Uterus (tissue), 2 donors: ENCODE results near the gene PLB1.

ENCODE experiments used
- CTCF ChIP-seq, 4 experiments: fragments of 200-600 bp in 2 of 4; fragments of 450-650 bp in 2 of 4; sonication (generic) in 2 of 4; IDR thresholded peaks; one replicate each; pipeline ENCODE4 v1.5.1; 2016 to 2019; ENCODE audit warnings: antibody characterized with exemption in 4 of 4, mild to moderate bottlenecking in 2 of 4, moderate library complexity in 1 of 4
- POLR2A ChIP-seq, 2 donors: fragments of 450-650 bp; IDR thresholded peaks; one replicate each; pipeline ENCODE4 v1.6.1; 2016; ENCODE audit warnings: antibody characterized with exemption in 2 of 2, mild to moderate bottlenecking in 1 of 2, moderate library complexity in 1 of 2

GRCh38 chr2:28589746-28590463 lies 94.0 kb downstream of the PLB1 start:
- no peak for TF ChIP-seq POLR2A (IDR thresholded peaks at IDR 0.05)
- no peak for TF ChIP-seq CTCF (IDR thresholded peaks at IDR 0.05)
